Ascending aorta (tissue), 2 donors: ENCODE measurements around the gene ABCG2. TPM values are rescaled to one million over a fixed set of nuclear protein-coding genes. Genes with fewer than 3 reads are reported as not detected.
A peak's percentile ranks its signal among the peaks of the same experiment; 100 is the strongest.

Experiments used
- DNase-seq, 2 donors: peaks; one replicate each; pipeline ENCODE4 v3.0.0-alpha.2; 2019; ENCODE audit warnings: low spot score in 2 of 2
- H3K27ac ChIP-seq, 2 donors: fragments of 200-600 bp; sonication (generic); one replicate each; pipeline ENCODE4 v1.5.1; 2016 to 2017; ENCODE audit warnings: mild to moderate bottlenecking in 1 of 2
- H3K27me3 ChIP-seq: fragments of 200-600 bp; sonication (generic); one replicate; pipeline ENCODE4 v1.5.1; 2017
- H3K36me3 ChIP-seq, 2 donors: fragments of 200-600 bp; sonication (generic); one replicate each; pipeline ENCODE4 v1.5.1; 2016
- H3K4me1 ChIP-seq, 2 donors: fragments of 200-600 bp; sonication (generic); one replicate each; pipeline ENCODE4 v1.5.1; 2016 to 2017; ENCODE audit warnings: mild to moderate bottlenecking in 1 of 2
- H3K4me3 ChIP-seq, 2 donors: fragments of 200-600 bp; sonication (generic); one replicate each; pipeline ENCODE4 v1.5.1; 2016 to 2017; ENCODE audit warnings: mild to moderate bottlenecking in 1 of 2
- H3K9me3 ChIP-seq, 2 donors: fragments of 200-600 bp; sonication (generic); one replicate each; pipeline ENCODE4 v1.5.1; 2016
- CTCF ChIP-seq, 3 experiments: fragments of 200-600 bp in 2 of 3; fragments of 450-650 bp in 1 of 3; sonication (generic) in 2 of 3; IDR thresholded peaks; one replicate each; pipeline ENCODE4 v1.5.1; 2016 to 2019; ENCODE audit warnings: antibody characterized with exemption in 3 of 3, mild to moderate bottlenecking in 1 of 3, moderate library complexity in 1 of 3
- intact Hi-C: fragments of 100-400 bp; cut with DNase I; formaldehyde crosslinking; loops from one replicate; pipeline ENCODE4 v1.15.1; 2023
- total RNA-seq: library from RNA; depleted of rRNA; stranded (reverse); fragments of >200 nt; gene quantifications from one replicate; pipeline ENCODE4 v1.1.0, GENCODE V29; 2016

The ABCG2 gene
- total RNA-seq, 1 donor from 2014 or later = 6.1 TPM

GRCh38 chr4:88097781-88098180, 60.7 kb downstream of the ABCG2 start:
- intact Hi-C loops = no loop called here
- H3K4me1 ChIP-seq = peaks cover 0 to 6% of the 10 kb centered on the region in 2 donors
- no peak overlapping the region for H3K27ac ChIP-seq
- H3K27me3 ChIP-seq = no peaks in the 10 kb centered on the region
- DNase-seq = no peak
- no peak overlapping the region for H3K4me3 ChIP-seq
- no peaks in the 10 kb centered on the region for H3K36me3 ChIP-seq
- H3K9me3 ChIP-seq = no peaks in the 10 kb centered on the region
- TF ChIP-seq CTCF (IDR thresholded peaks at IDR 0.05) = no peak

- no peaks in the 10 kb centered on the region for H3K9me3 ChIP-seq
- no peak for DNase-seq
- H3K27me3 ChIP-seq = no peaks in the 10 kb centered on the region
- no peaks in the 10 kb centered on the region for H3K36me3 ChIP-seq
- intact Hi-C loops = no loop called here
- TF ChIP-seq CTCF (IDR thresholded peaks at IDR 0.05) = no peak
- peaks cover 0 to 7% of the 10 kb centered on the region in 2 donors for H3K4me1 ChIP-seq
- no peak overlapping the region for H3K4me3 ChIP-seq
- H3K27ac ChIP-seq = no peak overlapping the region
These were observed 61.1 kb downstream of the ABCG2 start for GRCh38 chr4:88097301-88097700.

GRCh38 chr4:88093874-88094273, 64.6 kb downstream of the ABCG2 start:
- Histone ChIP-seq H3K36me3 (no peaks in the 10 kb centered on the region), H3K27ac (peak overlapping the region in 1 of 2 donors; percentile 37)
- TF ChIP-seq CTCF (IDR thresholded peaks at IDR 0.05) = no peak

GRCh38 chr4:88091378-88091777, 67.1 kb downstream of the ABCG2 start:
- no peak for DNase-seq
- Histone ChIP-seq H3K4me3 (no peak overlapping the region), H3K9me3 (no peaks in the 10 kb centered on the region), H3K4me1 (peaks cover 4 to 25% of the 10 kb centered on the region in 2 donors), H3K27ac (peak overlapping the region; percentile 15 to 54), H3K36me3 (no peaks in the 10 kb centered on the region), H3K27me3 (no peaks in the 10 kb centered on the region)
- no peak for TF ChIP-seq CTCF (IDR thresholded peaks at IDR 0.05)
- intact Hi-C loops = no loop called here

More at GRCh38 chr4:88093874-88094273, 64.6 kb downstream of the ABCG2 start:
- Histone ChIP-seq H3K4me3 (no peak overlapping the region), H3K27me3 (no peaks in the 10 kb centered on the region), H3K9me3 (no peaks in the 10 kb centered on the region), H3K4me1 (peaks cover 4 to 25% of the 10 kb centered on the region in 2 donors)
- no peak for DNase-seq
- intact Hi-C loops = no loop called here

GRCh38 chr4:88090898-88091297, 67.5 kb downstream of the ABCG2 start:
- Histone ChIP-seq H3K4me3 (no peak overlapping the region), H3K27me3 (no peaks in the 10 kb centered on the region), H3K9me3 (no peaks in the 10 kb centered on the region), H3K27ac (peak overlapping the region; percentile 15 to 54), H3K4me1 (peaks cover 4 to 25% of the 10 kb centered on the region in 2 donors), H3K36me3 (no peaks in the 10 kb centered on the region)
- TF ChIP-seq CTCF (IDR thresholded peaks at IDR 0.05) = no peak
- no peak for DNase-seq
- intact Hi-C loops = no loop called here

- intact Hi-C loops = no loop called here
- Histone ChIP-seq H3K9me3 (no peaks in the 10 kb centered on the region), H3K27ac (no peak overlapping the region), H3K27me3 (no peaks in the 10 kb centered on the region), H3K4me3 (no peak overlapping the region), H3K4me1 (peaks cover 4 to 15% of the 10 kb centered on the region in 2 donors), H3K36me3 (peaks cover 0 to 3% of the 10 kb centered on the region in 2 donors)
- no peak for TF ChIP-seq CTCF (IDR thresholded peaks at IDR 0.05)
- no peak for DNase-seq
These were observed 71.4 kb downstream of the ABCG2 start for GRCh38 chr4:88087004-88087403.
